UCSD-AML1 (cell line): ENCODE results near the gene BMP7.

Experiments used
- DNase-seq: peaks from one replicate; lab custom pipeline; 2025; ENCODE audit not compliant: unreplicated experiment; lab: John Stamatoyannopoulos, UW

Gene BMP7

DNA sequence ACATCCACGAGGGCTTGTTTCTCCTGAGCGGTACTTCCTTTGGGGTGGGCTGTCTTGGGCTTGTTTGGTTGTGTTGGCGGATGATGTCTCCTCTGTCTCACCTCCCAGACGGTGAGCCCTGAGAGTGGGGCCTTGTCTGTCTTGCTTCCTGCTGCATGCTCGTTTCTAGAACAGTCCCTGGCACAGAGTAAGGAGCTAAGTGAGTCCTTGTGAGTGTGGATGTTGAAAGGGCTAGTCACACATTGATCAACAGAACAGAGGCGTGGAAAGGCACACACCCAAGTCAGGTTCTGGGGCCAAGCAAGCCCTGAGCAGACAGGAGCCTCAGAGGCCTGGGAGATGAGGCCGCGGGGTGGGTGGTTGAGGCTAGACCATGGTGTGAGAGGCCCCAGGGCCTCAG, 111.0 kb downstream of the BMP7 start:
- no peak for DNase-seq

DNA sequence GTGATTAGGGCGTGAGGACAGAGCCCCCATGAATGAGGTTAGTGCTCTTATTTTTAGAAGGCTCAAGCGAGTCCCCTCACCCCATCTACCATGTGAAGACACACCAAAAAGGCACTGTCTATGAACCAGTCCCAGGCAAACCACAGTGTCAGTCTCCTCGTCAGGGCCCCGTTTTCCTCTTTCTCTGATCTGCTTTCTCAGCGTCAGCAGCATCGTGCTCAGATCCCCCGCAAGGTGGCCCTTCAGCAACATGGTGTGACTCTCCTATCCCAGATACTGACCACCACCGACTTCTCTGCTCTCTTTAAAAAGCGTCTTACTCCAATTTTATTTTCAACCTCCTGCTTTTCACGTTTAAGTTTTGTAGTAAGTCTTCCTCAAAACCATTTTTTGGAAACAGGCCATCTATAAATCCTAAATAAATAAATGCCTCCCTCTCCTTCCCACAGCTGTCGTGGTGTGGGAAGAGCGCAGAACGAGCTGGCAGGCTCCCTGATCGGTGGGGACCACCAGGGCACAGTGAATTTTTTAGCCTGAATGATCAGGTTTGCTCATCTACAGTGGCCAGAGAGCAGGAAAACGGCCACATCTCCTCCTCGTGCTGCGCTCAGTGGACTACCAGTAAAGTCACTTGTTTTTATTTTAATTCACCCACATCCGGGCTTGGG, 113.1 kb downstream of the BMP7 start:
- no peak for DNase-seq

DNA sequence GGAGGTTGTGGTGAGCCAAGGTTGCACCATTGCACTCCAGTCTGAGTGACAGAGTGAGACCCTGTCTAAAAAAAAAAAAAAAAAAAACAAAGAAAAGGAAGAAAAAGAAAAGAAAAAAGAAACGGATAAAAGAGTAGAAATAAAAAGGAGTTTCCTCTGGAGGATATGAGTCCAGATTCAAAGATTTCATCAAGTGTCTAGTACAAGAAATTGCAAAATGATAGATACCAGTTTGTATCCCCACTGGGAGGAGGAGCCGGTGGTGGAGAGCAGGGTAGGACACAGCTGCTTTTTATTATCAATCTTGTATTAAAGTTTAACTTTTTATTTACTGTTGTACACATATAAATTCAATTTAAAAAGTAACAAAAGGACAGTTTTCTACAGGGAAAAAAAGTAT, 113.9 kb downstream of the BMP7 start:
- no peak for DNase-seq

DNA sequence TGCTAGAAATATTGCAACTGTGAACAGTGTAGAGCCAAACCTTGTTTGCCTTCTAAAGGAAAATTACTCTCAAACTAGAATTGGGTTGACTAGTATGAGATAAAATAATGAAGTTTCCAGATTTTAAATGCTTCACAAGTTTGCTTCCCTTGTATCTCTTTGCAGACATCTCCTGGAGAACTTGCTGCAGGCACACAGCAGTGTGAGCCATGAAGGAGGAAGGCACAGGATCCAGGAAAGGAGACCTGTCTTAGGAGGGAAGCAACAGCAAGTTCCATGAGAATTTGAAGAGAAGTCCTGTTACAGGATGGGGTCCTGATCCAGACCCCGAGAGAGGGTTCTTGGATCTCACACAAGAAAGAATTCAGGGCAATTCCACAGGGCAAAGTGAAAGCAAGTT, 115.9 kb downstream of the BMP7 start:
- DNase-seq, result no peak

DNA sequence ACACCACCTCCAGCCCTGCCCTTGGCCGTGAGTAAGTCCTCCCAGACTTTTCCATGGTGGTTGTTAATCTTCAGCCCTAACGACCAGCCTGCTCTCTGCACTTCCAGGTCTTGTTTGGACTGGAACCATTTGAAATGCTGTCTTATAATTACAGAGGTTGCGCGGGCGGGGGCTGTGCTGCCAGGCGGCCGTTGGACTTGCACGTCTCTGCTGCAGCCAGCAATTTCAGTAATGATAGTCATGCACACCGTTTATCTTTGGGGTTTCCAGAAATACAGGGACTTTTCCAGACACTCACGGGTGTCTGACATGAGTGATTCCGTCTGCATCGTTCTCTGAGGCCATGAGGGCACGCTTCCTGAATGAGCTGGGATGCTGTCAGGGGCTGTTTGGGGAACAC, 118.2 kb downstream of the BMP7 start:
- DNase-seq, result no peak

DNA sequence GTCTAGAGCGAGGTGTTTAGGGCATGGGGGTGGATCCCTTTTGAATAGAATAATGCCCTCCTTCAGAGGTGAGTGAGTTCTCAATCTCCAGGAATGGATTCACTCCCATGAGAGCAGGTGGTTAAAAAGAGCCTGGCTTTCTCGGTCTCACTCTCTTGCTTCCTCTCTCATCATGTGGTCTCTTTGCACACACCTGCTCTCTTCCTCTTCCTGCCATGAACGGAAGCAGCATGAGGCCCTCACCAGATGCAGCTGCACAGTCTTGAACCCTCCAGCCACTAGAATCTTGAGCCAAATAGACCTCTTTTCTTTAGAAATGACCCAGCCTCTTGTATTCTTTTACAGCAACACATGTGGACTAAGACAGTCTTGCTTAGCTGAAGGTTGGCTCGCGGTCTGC, 119.3 kb downstream of the BMP7 start:
- no peak for DNase-seq

DNA sequence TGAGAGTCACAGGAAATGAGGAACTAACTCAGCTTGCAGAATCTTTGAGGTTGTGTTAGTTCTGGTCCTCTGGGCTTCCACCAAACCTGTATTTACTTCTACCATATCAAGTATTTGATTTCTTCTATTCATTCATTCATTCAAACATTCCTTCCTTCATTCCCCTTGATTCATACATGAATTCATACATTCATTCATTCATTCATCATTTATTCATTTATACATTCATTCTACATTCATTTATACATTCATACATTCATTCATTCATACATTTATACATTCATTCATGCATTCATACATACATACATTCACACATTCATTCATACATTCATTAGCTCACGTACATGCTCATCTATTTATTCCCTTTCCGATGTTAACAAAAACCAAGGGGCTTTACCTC, 120.3 kb downstream of the BMP7 start:
- no peak for DNase-seq

DNA sequence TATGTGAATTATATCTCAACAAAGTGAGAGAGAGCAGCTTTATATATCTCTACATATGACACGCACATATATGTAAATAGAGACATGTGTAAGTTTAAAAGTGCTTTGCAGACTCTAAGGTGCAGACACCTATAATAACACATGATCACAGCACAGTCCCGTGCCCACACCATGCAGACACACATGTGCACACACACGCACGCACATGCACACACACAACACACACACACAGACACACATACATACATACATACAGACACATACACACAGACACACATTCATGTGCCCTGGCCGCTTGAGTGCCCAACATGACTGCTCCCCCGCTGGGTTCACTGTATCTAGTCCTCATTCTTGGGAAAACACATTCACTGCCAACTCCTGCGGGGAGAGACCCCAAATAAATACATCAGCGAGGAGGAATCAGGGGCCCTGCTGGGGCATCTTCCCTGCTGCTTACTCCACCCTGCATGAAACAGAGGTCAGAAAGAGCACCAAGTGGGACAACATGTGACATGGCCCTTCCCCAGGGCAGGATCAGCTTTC, 121.3 kb downstream of the BMP7 start:
- no peak for DNase-seq

DNA sequence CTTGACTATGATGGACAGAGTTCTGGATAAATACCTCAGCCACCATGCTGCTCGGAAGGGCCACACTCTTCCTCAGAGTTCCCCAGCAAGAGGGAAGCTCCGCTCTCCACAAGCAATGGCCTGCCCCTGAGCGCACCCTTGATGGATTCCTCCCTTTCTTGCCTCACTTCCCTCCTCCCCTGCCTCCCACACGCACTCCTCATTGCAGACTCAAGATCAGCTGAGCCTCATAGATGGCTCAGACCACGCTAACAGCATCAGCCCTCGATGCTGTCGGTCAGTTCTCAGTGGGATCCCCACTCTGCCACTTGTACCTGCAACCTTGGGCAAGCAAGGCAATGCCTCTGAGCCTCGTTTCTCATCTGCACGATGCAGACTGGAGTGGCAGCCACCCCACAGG, 123.3 kb downstream of the BMP7 start:
- DNase-seq, result no peak

DNA sequence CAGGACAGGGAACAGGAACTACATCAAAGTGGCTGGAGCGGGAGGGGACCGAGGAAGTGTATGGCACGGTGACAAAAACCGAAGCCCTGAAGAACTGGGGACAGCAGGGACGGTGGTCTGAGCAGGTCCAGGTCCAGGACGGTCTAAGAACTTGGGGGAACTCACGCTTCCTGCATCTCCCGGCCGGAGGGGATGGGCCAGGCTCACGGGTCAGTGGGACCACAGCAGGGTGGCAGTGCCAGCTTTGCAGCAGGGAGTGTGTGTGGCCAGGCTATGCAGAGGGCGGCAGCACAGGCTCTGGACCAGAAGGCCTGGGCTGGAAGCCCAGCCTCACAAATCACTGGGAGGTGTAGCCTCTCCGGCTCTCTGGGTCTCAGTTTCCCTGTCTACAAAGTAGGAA, 123.8 kb downstream of the BMP7 start:
- DNase-seq, result no peak

DNA sequence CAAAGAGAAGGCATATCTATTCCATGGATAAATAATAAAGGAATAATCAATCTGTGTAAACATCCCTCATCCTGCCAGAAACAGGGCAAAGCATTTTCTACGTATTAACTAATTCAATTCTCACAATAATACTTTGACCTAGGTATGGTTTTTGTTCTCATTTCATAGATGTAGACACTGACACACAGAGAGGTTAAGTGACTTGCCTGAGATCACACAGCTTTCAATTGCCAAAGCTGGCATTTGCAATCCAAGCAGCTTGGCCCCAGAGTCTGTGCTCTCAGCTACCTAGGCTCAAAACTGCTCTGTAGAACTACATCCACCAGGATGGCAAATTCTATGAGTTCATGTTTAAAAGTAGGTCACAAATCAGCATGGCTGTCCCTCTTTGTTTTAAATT, 124.9 kb downstream of the BMP7 start:
- DNase-seq, result no peak

DNA sequence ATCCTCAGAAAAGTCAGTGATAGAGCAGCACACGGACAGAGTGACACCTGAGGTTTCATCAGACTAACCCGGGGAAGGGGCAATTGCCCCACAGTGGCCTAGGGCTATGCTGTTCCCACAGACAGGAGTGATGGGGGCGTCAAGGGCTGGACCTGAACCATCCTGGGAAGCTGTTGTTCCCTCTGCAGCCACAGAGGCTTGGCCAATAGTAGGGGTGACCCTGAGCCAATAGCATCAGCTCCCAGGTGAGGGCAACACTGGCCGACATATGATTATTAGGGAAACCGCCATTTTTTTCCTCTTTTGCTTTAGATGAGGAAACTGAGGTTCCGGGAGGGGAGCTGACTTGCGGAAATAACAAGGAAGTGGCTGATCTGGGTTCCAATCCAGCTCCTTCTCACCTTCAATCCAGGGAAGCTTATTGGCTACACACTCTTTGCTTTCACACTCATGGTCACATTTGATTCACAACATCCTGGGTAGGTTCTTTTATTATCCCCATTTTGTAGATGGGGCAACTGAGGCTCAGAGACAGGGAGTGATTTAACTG, 126.0 kb downstream of the BMP7 start:
- DNase-seq, result no peak

DNA sequence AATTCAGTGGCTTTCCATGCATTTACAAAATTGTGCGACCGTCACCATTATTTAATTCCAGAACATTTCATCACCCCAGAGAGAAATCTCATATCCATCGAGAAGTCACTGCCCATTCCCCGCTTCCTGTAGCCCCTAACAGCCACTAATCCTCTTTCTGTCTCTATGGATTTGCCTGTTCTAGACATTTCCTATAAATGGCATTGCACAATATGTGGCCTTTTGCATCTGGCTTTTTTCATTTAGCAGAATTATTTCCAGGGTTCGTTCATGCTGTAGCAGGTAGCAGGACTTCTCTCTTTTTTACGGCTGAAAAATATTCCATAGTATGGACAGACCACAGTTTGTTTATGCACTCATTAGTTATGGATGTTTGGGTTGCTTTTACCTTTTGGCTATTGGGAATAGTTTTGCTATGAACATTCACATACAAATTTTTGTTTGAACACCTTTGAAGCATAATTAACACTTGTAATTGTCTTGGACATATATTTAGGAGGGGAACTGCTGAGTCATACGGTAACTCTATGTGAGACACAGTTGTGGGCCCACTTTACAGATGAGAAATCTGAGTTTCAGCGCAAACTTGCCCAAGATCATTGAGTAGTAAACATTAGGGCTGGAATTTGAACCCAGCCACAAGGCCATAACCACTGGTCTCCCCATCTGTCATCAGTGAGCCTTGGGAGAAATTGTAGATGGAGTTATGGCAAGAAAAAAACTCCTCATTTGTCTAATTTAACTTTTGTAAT, 126.9 kb downstream of the BMP7 start:
- no peak for DNase-seq

DNA sequence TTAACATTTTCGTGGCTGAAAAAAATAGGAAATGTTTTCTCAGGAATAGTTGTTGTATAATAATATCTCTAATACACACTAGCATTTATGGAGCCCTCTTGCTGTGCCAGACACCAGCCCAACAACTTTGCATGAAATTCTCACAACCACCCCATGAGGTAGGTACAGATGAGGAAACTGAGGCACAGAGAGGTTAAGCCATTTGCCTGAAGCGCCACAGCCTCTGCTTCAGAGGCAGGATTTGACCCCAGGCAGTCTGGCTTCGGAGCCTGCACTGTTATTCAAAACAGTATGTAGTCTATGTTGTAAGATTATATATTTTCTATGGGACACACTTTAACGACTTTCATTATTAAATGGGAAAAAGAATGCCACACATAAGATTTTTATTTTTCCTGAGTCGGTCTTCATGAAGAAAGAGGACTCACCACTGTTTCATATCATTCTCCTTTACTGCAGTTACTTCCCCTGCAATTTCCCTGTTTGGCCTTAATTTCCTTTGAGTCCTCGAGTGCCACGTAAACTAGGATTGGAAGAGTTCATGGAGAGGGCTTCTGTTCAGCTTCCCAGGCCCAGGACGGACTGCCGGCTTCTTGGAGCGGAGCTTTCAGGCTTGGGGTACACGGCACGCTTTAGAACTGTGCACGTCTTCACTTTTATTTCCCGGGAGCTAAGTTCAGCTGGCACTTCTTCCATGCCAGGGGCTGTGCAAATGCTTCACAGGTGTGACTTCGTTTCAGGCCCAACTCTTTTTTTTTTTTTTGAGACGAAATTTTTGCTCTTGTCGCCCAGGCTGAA, 128.0 kb downstream of the BMP7 start:
- no peak for DNase-seq

DNA sequence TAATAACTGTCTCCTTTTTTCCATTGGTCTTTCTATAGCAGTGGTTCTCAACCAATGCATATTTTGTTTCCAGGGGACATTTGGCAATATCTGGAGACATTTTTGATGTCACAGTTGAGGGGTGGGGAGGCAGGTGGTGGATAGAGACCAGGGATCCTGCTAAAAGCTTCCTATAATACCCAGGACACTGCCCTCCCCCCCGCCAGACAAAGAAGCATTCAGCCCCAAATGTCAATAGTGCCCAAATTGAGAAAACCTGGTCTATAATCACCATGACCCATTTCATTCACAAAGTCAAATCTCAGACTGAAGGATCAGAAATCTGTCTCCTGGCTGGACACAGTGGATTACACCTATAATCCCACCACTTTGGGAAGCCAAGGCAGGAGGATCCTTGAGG, 128.8 kb downstream of the BMP7 start:
- DNase-seq, result no peak

DNA sequence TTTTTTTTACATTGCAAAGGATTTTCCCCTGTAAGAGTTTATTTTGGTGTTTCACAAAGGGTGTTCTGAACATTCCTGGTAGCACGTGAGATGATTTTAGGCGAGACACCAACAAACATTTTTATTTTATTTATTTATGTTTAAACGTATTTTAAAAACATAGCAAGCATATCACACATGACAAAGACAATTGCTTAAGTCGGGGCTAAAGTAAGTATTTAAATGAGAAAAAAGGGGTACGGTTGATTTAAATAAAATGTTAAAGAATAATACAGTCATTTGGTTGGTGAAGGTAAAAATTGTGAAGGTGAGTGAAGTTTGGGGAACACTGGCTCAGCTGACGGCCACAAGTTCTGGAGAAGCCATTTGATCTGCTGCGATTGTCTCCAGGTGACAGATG, 129.7 kb downstream of the BMP7 start:
- DNase-seq, result no peak

DNA sequence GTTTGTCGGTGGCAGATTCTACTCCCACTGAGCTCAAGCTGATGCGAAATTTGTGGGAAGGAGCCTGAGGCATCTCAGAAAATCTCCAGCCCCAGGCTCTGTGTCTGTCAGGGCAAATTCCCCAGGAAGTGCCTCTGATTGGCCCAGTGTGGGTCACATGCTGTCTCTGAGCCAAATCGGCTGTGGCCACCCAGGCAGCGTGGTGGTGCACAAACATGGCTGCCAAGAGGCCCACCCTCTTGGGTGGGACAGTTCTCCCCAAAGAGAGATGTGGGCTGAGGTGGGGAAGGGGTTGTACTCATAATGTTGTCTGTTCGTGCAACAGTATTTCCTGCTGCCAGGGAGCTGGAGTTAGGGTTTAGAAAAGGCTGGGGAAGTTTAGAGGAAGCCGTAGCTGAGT, 130.6 kb downstream of the BMP7 start:
- DNase-seq, result no peak

DNA sequence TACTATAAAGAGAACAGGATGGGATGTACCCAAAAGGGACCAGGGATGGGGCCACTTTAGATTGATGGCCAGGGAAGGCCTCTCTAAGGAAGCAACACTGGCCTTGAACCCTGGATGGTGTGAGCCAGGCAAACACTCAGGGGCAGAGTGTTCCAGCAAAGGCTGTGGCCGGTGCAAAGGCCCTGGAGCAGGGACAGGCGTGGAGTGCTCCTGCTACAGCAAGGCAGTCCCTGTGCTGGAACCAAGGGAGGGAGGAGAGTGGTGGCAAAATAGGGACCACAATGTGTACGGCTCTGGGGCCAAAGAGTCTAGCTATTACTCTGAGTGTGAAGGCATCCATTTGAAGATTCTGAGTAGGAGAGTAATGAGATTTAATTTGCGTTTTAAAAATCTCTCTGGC, 131.6 kb downstream of the BMP7 start:
- no peak for DNase-seq

DNA sequence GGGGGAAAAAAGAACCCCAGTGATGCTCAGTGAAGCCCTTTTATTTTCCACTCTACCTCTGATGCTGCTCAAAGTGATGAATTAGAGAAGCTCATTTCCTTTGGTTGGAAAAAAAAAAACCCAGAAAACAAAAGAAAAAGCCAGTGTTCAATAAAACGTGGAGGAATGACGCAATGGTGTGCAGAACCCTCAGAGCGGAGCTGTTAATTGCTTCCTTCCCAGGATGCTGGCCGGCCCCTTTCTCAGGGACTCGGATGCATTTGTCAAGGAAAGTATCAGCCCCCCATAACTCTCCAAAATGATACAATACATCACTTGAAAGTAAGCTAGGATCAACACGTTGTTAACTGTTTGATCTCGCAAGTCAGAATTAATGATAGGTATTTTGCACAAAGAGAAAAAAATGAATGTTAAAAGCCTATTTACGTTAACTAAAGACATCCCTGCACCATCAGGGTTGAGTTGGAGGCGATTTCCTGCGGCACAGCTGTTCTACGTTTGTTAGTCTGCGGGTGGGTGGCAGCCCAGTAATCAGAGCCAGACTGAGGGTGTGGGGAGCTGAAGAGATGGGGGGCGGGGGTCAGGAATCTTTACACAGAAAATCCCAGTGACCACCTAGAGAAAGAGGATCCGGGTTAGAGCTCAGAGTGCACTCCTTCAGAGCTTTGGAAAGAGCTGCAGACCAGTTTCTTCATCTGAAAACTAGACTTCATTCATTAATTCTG, 132.4 kb downstream of the BMP7 start:
- no peak for DNase-seq

DNA sequence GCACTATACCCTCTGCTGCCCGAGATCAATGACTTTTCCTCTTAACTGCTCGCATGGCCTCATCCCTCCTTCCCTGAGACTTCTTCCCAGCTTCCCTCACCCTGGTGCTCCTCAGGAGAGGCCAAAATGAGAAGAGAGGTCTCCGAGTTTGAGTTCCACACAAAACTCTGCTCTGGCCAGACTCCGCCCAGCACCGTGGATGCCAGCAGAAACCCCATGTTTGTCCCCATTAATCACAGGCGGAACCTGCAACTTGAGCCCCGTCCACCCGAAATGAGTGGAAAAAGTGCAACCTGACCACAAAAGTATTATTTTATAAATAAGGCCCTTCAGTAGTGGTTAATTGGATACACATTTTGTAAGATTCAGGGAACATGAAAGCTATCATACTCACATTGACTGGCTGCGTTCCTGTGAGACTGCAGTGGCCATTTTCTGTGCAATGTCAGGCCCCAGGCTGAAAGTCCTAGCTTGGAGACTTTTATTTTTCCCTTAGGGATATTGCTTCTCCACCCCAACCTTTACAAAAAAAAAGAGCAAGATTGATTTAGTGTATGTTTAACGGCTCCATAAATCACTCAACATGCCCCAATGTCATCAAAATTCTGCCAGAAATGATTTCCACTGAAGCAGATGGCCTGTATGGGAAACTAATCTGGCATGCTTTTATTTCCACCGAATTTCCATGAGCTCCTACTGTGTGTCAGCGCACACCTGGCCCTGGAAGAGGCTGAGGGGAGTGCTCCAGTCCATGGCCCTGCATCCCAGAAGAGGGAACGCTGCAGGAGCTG, 134.6 kb downstream of the BMP7 start:
- DNase-seq, result no peak
